Neural progenitor cell (in vitro differentiated cells): ENCODE measurements around the gene BAZ2A. TPM values are rescaled to one million over a fixed set of nuclear protein-coding genes. Genes with fewer than 3 reads are reported as not detected.
"Not testable (repeated sequence)": the region's sequence is repeated elsewhere in the genome, so short reads cannot be mapped to it uniquely, and the experiment has no call there.

Experiments
- DNase-seq: peaks from one replicate; pipeline ENCODE4 v3.0.0-alpha.2; 2016; ENCODE audit warnings: low spot score
- H2AFZ ChIP-seq: fragments of 200-600 bp; sonication (generic); replicated peaks from 2 replicates; pipeline ENCODE4 v1.6.1; 2016; ENCODE audit warnings: antibody characterized with exemption
- H3F3A ChIP-seq: fragments of 200-600 bp; sonication (generic); 2 replicates; pipeline ENCODE4 v1.6.1; 2016; ENCODE audit warnings: antibody characterized with exemption, low read depth
- H3K27ac ChIP-seq: fragments of 200-600 bp; sonication (generic); 2 replicates; pipeline ENCODE4 v1.5.1; 2016; ENCODE audit warnings: mild to moderate bottlenecking
- H3K27me3 ChIP-seq: fragments of 200-600 bp; sonication (generic); 2 replicates; pipeline ENCODE4 v1.6.1; 2016; ENCODE audit warnings: mild to moderate bottlenecking, moderate library complexity
- H3K36me3 ChIP-seq: fragments of 200-600 bp; sonication (generic); 2 replicates; pipeline ENCODE4 v1.5.1; 2016
- H3K4me1 ChIP-seq: fragments of 200-600 bp; sonication (generic); 2 replicates; pipeline ENCODE4 v1.6.1; 2016; ENCODE audit warnings: mixed run types
- H3K4me2 ChIP-seq: fragments of 200-600 bp; sonication (generic); 2 replicates; pipeline ENCODE4 v1.6.1; 2016
- H3K4me3 ChIP-seq: fragments of 200-600 bp; sonication (generic); 2 replicates; pipeline ENCODE4 v1.5.1; 2016
- H3K79me2 ChIP-seq: fragments of 200-600 bp; sonication (generic); 2 replicates; pipeline ENCODE4 v1.6.1; 2016; ENCODE audit warnings: low read depth
- H3K9ac ChIP-seq: fragments of 200-600 bp; sonication (generic); 2 replicates; pipeline ENCODE4 v1.6.1; 2016
- H3K9me3 ChIP-seq: fragments of 200-600 bp; sonication (generic); 2 replicates; pipeline ENCODE4 v1.5.1; 2016; ENCODE audit warnings: low read depth
- H4K20me1 ChIP-seq: fragments of 200-600 bp; sonication (generic); 2 replicates; pipeline ENCODE4 v1.6.1; 2016; ENCODE audit warnings: low read depth
- H3K27ac Mint-ChIP-seq: 3 replicates; pipeline ENCODE4 v1.8.0; 2021; ENCODE audit warnings: mixed read lengths
- H3K27me3 Mint-ChIP-seq: 2 replicates; pipeline ENCODE4 v1.8.0; 2022; ENCODE audit warnings: low read depth, mild to moderate bottlenecking, inconsistent platforms, moderate library complexity, mixed read lengths; ENCODE audit not compliant: insufficient read depth
- H3K36me3 Mint-ChIP-seq: 3 replicates; pipeline ENCODE4 v1.8.0; 2021; ENCODE audit warnings: mixed read lengths
- H3K4me1 Mint-ChIP-seq: 3 replicates; pipeline ENCODE4 v1.8.0; 2021; ENCODE audit warnings: mixed read lengths
- H3K4me3 Mint-ChIP-seq: 3 replicates; pipeline ENCODE4 v1.8.0; 2021; ENCODE audit warnings: mild to moderate bottlenecking, moderate library complexity, mixed read lengths
- H3K9me3 Mint-ChIP-seq: 3 replicates; pipeline ENCODE4 v1.8.0; 2020; ENCODE audit warnings: mixed read lengths
- CTCF ChIP-seq: fragments of 200-600 bp; sonication (generic); IDR thresholded peaks from 2 replicates; pipeline ENCODE4 v1.5.1; 2017; ENCODE audit warnings: antibody characterized with exemption, mild to moderate bottlenecking
- EZH2 ChIP-seq: fragments of 200-600 bp; sonication (generic); IDR thresholded peaks from 2 replicates; pipeline ENCODE4 v1.6.1; 2017; ENCODE audit warnings: antibody characterized with exemption, mild to moderate bottlenecking, moderate library complexity
- EZH2phosphoT487 ChIP-seq: fragments of 200-600 bp; sonication (generic); IDR thresholded peaks from 2 replicates; pipeline ENCODE4 v1.6.1; 2017; ENCODE audit warnings: antibody characterized with exemption
- total RNA-seq: library from RNA; depleted of rRNA; stranded (reverse); fragments of >200 nt; gene quantifications from 2 replicates; pipeline ENCODE4 v1.2.3, GENCODE V29; 2015; ENCODE audit warnings: low replicate concordance

Gene BAZ2A
- total RNA-seq, 1 donor from 2014 or later, result 27.1 TPM

GRCh38 chr12:56585098-56585497 is 45.0 kb downstream of the BAZ2A start:
- no peak overlapping the region for H3K27ac ChIP-seq
- DNase-seq, result no peak
- no peak overlapping the region for H3K9ac ChIP-seq
- H3K36me3 Mint-ChIP-seq, result peaks cover 15% of the 10 kb centered on the region
- no peaks in the 10 kb centered on the region for H3K27me3 Mint-ChIP-seq
- TF ChIP-seq EZH2 (no peak), CTCF (no peak), EZH2phosphoT487 (no peak)
- H3K79me2 ChIP-seq, result no peaks in the 10 kb centered on the region
- no peaks in the 10 kb centered on the region for H4K20me1 ChIP-seq
- no peak overlapping the region for H3K4me3 ChIP-seq
- H2AFZ ChIP-seq, result no peak overlapping the region
- H3K4me2 ChIP-seq, result no peak overlapping the region
- no peaks in the 10 kb centered on the region for H3K9me3 ChIP-seq
- no peaks in the 10 kb centered on the region for H3K9me3 Mint-ChIP-seq
- H3K36me3 ChIP-seq, result no peaks in the 10 kb centered on the region
- no peaks in the 10 kb centered on the region for H3F3A ChIP-seq
- H3K27ac Mint-ChIP-seq, result no peak overlapping the region
- H3K4me3 Mint-ChIP-seq, result no peak overlapping the region
- no peaks in the 10 kb centered on the region for H3K4me1 Mint-ChIP-seq
- no peaks in the 10 kb centered on the region for H3K27me3 ChIP-seq
- H3K4me1 ChIP-seq, result no peaks in the 10 kb centered on the region

- Histone ChIP-seq H3K4me1 (no peaks in the 10 kb centered on the region), H3K79me2 (no peaks in the 10 kb centered on the region), H4K20me1 (no peaks in the 10 kb centered on the region), H2AFZ (no peak overlapping the region), H3K4me2 (no peak overlapping the region), H3F3A (no peaks in the 10 kb centered on the region), H3K4me3 (no peak overlapping the region), H3K9me3 (no peaks in the 10 kb centered on the region), H3K9ac (no peak overlapping the region), H3K27ac (no peak overlapping the region), H3K36me3 (no peaks in the 10 kb centered on the region), H3K27me3 (no peaks in the 10 kb centered on the region)
- DNase-seq, result no peak
- H3K4me1 Mint-ChIP-seq, result no peaks in the 10 kb centered on the region
- no peak overlapping the region for H3K4me3 Mint-ChIP-seq
- TF ChIP-seq EZH2phosphoT487 (no peak), CTCF (no peak), EZH2 (no peak)
- H3K36me3 Mint-ChIP-seq, result peaks cover under 1% of the 10 kb centered on the region
- H3K27ac Mint-ChIP-seq, result no peak overlapping the region
- no peaks in the 10 kb centered on the region for H3K9me3 Mint-ChIP-seq
- no peaks in the 10 kb centered on the region for H3K27me3 Mint-ChIP-seq
Observed at GRCh38 chr12:56581418-56582145, 48.5 kb downstream of the BAZ2A start.

- no peaks in the 10 kb centered on the region for H3K27me3 ChIP-seq
- no peak overlapping the region for H3K4me3 Mint-ChIP-seq
- no peak overlapping the region for H3K27ac ChIP-seq
- TF ChIP-seq CTCF (no peak), EZH2phosphoT487 (no peak), EZH2 (no peak)
- no peaks in the 10 kb centered on the region for H3K4me1 ChIP-seq
- H3K27ac Mint-ChIP-seq, result no peak overlapping the region
- H3F3A ChIP-seq, result no peaks in the 10 kb centered on the region
- H3K4me1 Mint-ChIP-seq, result no peaks in the 10 kb centered on the region
- H2AFZ ChIP-seq, result no peak overlapping the region
- no peak overlapping the region for H3K4me3 ChIP-seq
- no peak overlapping the region for H3K4me2 ChIP-seq
- H3K36me3 ChIP-seq, result no peaks in the 10 kb centered on the region
- H3K79me2 ChIP-seq, result no peaks in the 10 kb centered on the region
- no peak for DNase-seq
- H3K9me3 ChIP-seq, result no peaks in the 10 kb centered on the region
- H4K20me1 ChIP-seq, result no peaks in the 10 kb centered on the region
- peaks cover 2% of the 10 kb centered on the region for H3K36me3 Mint-ChIP-seq
- no peak overlapping the region for H3K9ac ChIP-seq
- H3K27me3 Mint-ChIP-seq, result no peaks in the 10 kb centered on the region
- H3K9me3 Mint-ChIP-seq, result no peaks in the 10 kb centered on the region
Observed at GRCh38 chr12:56578983-56579546, 51.1 kb downstream of the BAZ2A start.

GRCh38 chr12:56577248-56577647 is 52.9 kb downstream of the BAZ2A start:
- not testable (repeated sequence) for H3K9ac ChIP-seq, H4K20me1 ChIP-seq, H3K4me1 Mint-ChIP-seq, H3K27ac ChIP-seq, H3K27me3 ChIP-seq, H3K9me3 Mint-ChIP-seq, H3K4me2 ChIP-seq, H3K27ac Mint-ChIP-seq, H3K36me3 ChIP-seq, H3K27me3 Mint-ChIP-seq, H3K4me1 ChIP-seq, H2AFZ ChIP-seq, H3K9me3 ChIP-seq, H3K4me3 Mint-ChIP-seq, DNase-seq, H3F3A ChIP-seq, H3K79me2 ChIP-seq, H3K36me3 Mint-ChIP-seq, H3K4me3 ChIP-seq
